ENCODE results near the gene SYCP3. TPM values are rescaled to one million over a fixed set of nuclear protein-coding genes. Genes with fewer than 3 reads are reported as not detected.

SYCP3 gene
- under 1 TPM in 4 of 5 experiments, not detected in 1; 0.35 to 0.87 (median 0.63) TPM for total RNA-seq
- polyA plus RNA-seq, result under 1 TPM in 1 of 2 donors, not detected in 1; 0.23 TPM
- not detected for total RNA-seq

DNA sequence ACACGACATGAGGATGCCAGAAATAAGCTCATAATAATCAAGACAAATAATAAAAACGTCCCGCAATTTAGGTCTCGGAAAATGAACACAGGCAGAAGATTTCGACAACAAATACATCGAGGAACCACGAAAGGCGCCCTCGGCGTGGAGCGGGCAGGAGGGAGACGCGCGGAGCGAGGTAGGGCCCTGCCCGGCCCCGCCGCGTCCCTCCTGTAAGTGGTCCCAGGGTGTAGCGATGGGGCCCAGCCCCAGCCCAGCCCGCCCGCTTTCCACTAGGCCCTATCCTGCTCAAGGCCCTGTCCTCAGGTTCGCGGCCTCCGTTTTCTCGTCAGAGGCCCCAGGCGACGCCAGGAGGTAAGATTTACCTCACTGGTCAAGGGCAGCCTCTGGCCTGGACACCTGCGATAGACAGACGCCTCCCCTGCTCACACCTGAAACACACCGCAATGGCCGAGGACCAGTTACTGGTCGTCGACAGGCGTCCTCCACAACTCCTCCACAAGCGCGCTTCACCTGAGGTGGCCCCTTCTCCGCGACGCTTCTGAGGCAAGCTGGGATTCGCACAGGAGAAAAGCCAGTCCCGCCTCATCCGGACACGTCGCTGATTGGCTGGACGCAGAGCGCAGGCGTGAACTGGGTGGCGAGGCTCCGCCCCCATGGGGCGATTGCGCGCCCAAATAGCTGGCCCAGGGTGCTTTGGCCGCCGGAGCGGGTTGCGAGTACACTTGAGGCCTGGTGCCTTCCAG is at the start of gene SYCP3:
SYCP3 (minus strand) TSS at position 543 of the 746 bp plus-strand sequence. CDS start 1,527 bp downstream, outside the sequence.
- H3K9me3 Mint-ChIP-seq, result no peaks in the 10 kb centered on the region
- Histone ChIP-seq H3K27me3 (ENCODE audit: control insufficient read depth in 2 of 2, insufficient read depth in 2 of 2, low read length in 2 of 2) (no peaks in the 10 kb centered on the region), H3K27ac (ENCODE audit: low read depth, low read length) (no peak within 1 kb of the TSS), H3K9me3 (ENCODE audit: control insufficient read depth in 2 of 3, low read length in 3 of 3) (no peaks in the 10 kb centered on the region), H3K4me3 (ENCODE audit: low read length) (no peak within 1 kb of the TSS), H3K36me3 (ENCODE audit: control insufficient read depth in 2 of 3, insufficient read depth in 3 of 3, low read length in 3 of 3) (peaks cover 0 to 11% (median 5%) of the 10 kb centered on the region in 3 experiments), H3K4me1 (ENCODE audit: control insufficient read depth in 2 of 2, insufficient read depth in 2 of 2, low read length in 2 of 2) (no peaks in the 10 kb centered on the region)
- ATAC-seq (no peak), DNase-seq (no peak)
- intact Hi-C loops (cut with micrococcal nuclease), result no loop called here
- no peak within 1 kb of the TSS for H3K27ac Mint-ChIP-seq
- H3K27me3 Mint-ChIP-seq, result no peaks in the 10 kb centered on the region
- no peak within 1 kb of the TSS for H3K4me3 Mint-ChIP-seq
- ChIA-PET CTCF (no interaction called here), POLR2A (no interaction called here)
- H3K36me3 Mint-ChIP-seq, result peaks cover 0 to 27% (median 5%) of the 10 kb centered on the region in 5 donors
- peaks cover 0 to 8% (median 0%) of the 10 kb centered on the region in 7 donors for H3K4me1 Mint-ChIP-seq

DNA sequence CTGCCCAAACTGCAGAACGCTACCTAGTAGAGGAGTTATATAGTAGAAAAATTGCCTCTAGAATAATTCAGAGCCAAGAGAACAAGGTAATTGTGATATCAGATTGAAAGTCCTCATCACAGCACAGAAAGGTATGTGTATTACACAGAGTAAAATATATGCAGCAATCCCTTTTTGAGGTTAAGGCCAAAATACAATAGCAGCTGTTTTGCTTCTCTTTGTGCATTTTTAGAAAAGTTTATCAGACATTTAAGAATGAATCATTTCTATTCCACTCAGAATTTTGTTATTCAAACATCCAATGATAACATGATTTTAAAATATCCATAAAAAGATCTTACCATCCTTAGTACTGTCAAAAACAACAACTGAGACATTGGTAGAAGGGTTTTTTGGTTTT is 46.4 kb upstream of the SYCP3 start:
- Mint-ChIP-seq H3K27ac (no peak overlapping the region), H3K4me3 (no peak overlapping the region), H3K9me3 (peaks cover 0 to 2% (median 0%) of the 10 kb centered on the region in 11 donors), H3K36me3 (peaks cover 4 to 34% (median 15%) of the 10 kb centered on the region in 5 donors), H3K4me1 (peaks cover 0 to 23% (median 0%) of the 10 kb centered on the region in 7 donors), H3K27me3 (no peaks in the 10 kb centered on the region)
- intact Hi-C loops (cut with micrococcal nuclease), result no loop called here
- no peak for DNase-seq
- peaks cover 0 to 30% (median 5%) of the 10 kb centered on the region in 3 experiments for H3K36me3 ChIP-seq (ENCODE audit: control insufficient read depth in 2 of 3, insufficient read depth in 3 of 3, low read length in 3 of 3)
- ATAC-seq, result no peak
- ChIA-PET POLR2A (no interaction called here), CTCF (no interaction called here)
- H3K4me3 ChIP-seq (ENCODE audit: low read length), result no peak overlapping the region
- H3K4me1 ChIP-seq (ENCODE audit: control insufficient read depth in 2 of 2, insufficient read depth in 2 of 2, low read length in 2 of 2), result no peaks in the 10 kb centered on the region
- no peaks in the 10 kb centered on the region for H3K27me3 ChIP-seq (ENCODE audit: control insufficient read depth in 2 of 2, insufficient read depth in 2 of 2, low read length in 2 of 2)
- H3K9me3 ChIP-seq (ENCODE audit: control insufficient read depth in 2 of 3, low read length in 3 of 3), result no peaks in the 10 kb centered on the region
- no peak overlapping the region for H3K27ac ChIP-seq (ENCODE audit: low read depth, low read length)

DNA sequence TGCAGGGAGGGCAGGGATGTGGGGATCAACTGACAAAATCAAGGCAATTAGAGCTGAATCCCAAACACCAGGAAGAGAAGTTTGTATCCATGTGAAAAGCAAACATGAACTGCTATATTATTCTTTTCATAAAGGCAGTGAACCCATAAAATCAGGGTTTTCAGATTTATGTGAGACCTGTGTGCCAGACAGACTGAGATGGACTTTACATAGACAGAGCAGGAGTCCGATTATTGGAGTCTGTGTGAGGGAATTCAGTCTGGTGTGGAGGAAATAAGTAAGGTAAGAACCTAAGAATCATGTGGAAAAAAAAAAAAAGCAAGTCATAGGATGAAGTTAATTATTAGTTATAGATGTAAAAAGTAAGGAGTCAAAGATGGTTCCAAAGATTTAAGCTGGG is 45.1 kb upstream of the SYCP3 start:
- H3K36me3 Mint-ChIP-seq, result peaks cover 0 to 36% (median 19%) of the 10 kb centered on the region in 5 donors

DNA sequence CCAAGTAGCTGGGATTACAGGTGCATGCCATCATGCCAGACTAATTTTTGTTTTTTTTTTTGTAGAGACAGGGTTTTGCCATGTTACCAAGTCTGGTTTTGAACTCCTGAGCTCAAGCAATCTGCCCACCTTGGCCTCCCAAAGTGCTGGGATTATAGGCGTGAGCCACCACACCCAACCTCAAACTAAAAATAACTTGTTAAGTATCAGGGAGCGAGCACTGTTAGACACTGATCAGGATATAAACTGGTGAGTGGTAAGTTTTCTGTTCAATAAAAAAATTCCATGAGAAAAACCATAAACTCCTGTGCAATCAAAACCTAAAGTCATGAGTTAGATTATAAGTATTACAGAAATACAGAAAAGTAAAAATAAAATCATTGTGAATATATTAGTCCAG is 44.6 kb upstream of the SYCP3 start:
- ChIA-PET CTCF (interaction anchor here (1.2 to 1.4 kb wide), 2 partner anchors 10 to 40 kb away, joined by 3 to 4 read pairs; no protein-coding TSS in a partner anchor), POLR2A (interaction anchor here (0.7 kb wide), 1 partner anchor 8 kb away, joined by 3 read pairs; no protein-coding TSS in a partner anchor)
- Mint-ChIP-seq H3K36me3 (peaks cover 0 to 35% (median 19%) of the 10 kb centered on the region in 5 donors), H3K4me1 (peaks cover 0 to 29% (median 0%) of the 10 kb centered on the region in 7 donors), H3K27me3 (no peaks in the 10 kb centered on the region), H3K9me3 (peaks cover 0 to 2% (median 0%) of the 10 kb centered on the region in 11 donors), H3K27ac (no peak overlapping the region), H3K4me3 (no peak overlapping the region)
- Histone ChIP-seq H3K9me3 (ENCODE audit: control insufficient read depth in 2 of 3, low read length in 3 of 3) (no peaks in the 10 kb centered on the region), H3K27me3 (ENCODE audit: control insufficient read depth in 2 of 2, insufficient read depth in 2 of 2, low read length in 2 of 2) (no peaks in the 10 kb centered on the region), H3K36me3 (ENCODE audit: control insufficient read depth in 2 of 3, insufficient read depth in 3 of 3, low read length in 3 of 3) (peaks cover 3 to 31% (median 5%) of the 10 kb centered on the region in 3 experiments), H3K27ac (ENCODE audit: low read depth, low read length) (no peak overlapping the region), H3K4me1 (ENCODE audit: control insufficient read depth in 2 of 2, insufficient read depth in 2 of 2, low read length in 2 of 2) (no peaks in the 10 kb centered on the region), H3K4me3 (ENCODE audit: low read length) (no peak overlapping the region)
- ATAC-seq (no peak), DNase-seq (no peak)
- intact Hi-C loops (cut with micrococcal nuclease), result no loop called here

More for the DNA sequence above, 45.1 kb upstream of the SYCP3 start:
- H3K4me1 Mint-ChIP-seq, result peaks cover 0 to 26% (median 0%) of the 10 kb centered on the region in 7 donors
- no peak for ATAC-seq
- H3K27me3 Mint-ChIP-seq, result no peaks in the 10 kb centered on the region
- intact Hi-C loops (cut with micrococcal nuclease), result no loop called here
- H3K4me3 ChIP-seq (ENCODE audit: low read length), result no peak overlapping the region
- H3K4me1 ChIP-seq (ENCODE audit: control insufficient read depth in 2 of 2, insufficient read depth in 2 of 2, low read length in 2 of 2), result no peaks in the 10 kb centered on the region
- H3K9me3 ChIP-seq (ENCODE audit: control insufficient read depth in 2 of 3, low read length in 3 of 3), result no peaks in the 10 kb centered on the region
- no peak overlapping the region for H3K27ac Mint-ChIP-seq
- CTCF ChIA-PET, result interaction anchor here (0.6 to 1.4 kb wide), 3 partner anchors 10 to 76 kb away, joined by 3 to 4 read pairs (median 3); no protein-coding TSS in a partner anchor
- POLR2A ChIA-PET, result no interaction called here
- no peaks in the 10 kb centered on the region for H3K27me3 ChIP-seq (ENCODE audit: control insufficient read depth in 2 of 2, insufficient read depth in 2 of 2, low read length in 2 of 2)
- H3K36me3 ChIP-seq (ENCODE audit: control insufficient read depth in 2 of 3, insufficient read depth in 3 of 3, low read length in 3 of 3), result peaks cover 3 to 32% (median 5%) of the 10 kb centered on the region in 3 experiments
- no peak for DNase-seq
- H3K27ac ChIP-seq (ENCODE audit: low read depth, low read length), result no peak overlapping the region
- no peak overlapping the region for H3K4me3 Mint-ChIP-seq
- peaks cover 0 to 2% (median 0%) of the 10 kb centered on the region in 11 donors for H3K9me3 Mint-ChIP-seq

DNA sequence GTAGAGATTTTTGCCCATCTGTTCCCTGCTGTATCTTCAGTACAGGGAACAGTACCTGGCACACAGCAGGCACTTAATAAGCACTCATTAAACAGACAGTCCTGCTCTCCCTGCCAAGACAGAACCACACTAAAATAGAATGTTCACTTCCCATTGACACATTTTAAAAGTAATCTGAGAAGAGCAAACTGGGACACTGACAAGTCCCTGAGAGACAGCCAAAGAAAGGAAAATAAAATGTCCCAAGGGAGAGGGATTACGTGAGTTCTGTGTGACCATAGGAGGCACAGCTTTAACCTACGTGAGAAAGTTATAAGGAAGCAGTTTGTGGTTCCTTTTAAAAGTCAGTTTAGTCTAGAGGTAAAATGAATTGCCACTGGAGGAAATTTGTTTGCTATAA is 43.9 kb upstream of the SYCP3 start:
- H3K4me1 ChIP-seq (ENCODE audit: control insufficient read depth in 2 of 2, insufficient read depth in 2 of 2, low read length in 2 of 2), result no peaks in the 10 kb centered on the region
- Mint-ChIP-seq H3K36me3 (peaks cover 0 to 37% (median 19%) of the 10 kb centered on the region in 5 donors), H3K4me3 (no peak overlapping the region), H3K27ac (peak overlapping the region in 1 of 9 donors; percentile 61), H3K9me3 (peaks cover 0 to 2% (median 0%) of the 10 kb centered on the region in 11 donors), H3K27me3 (no peaks in the 10 kb centered on the region), H3K4me1 (peaks cover 0 to 33% (median 0%) of the 10 kb centered on the region in 7 donors)
- intact Hi-C loops (cut with micrococcal nuclease), result no loop called here
- DNase-seq (no peak), ATAC-seq (no peak)
- ChIA-PET POLR2A (interaction anchor here (0.7 kb wide), 1 partner anchor 9 kb away, joined by 3 read pairs; no protein-coding TSS in a partner anchor), CTCF (interaction anchor here (0.7 to 1.4 kb wide), 2 partner anchors 41 to 60 kb away, joined by 3 to 4 read pairs; no protein-coding TSS in a partner anchor)
- H3K4me3 ChIP-seq (ENCODE audit: low read length), result no peak overlapping the region
- peaks cover 0 to 25% (median 3%) of the 10 kb centered on the region in 3 experiments for H3K36me3 ChIP-seq (ENCODE audit: control insufficient read depth in 2 of 3, insufficient read depth in 3 of 3, low read length in 3 of 3)
- H3K27ac ChIP-seq (ENCODE audit: low read depth, low read length), result no peak overlapping the region
- H3K9me3 ChIP-seq (ENCODE audit: control insufficient read depth in 2 of 3, low read length in 3 of 3), result no peaks in the 10 kb centered on the region
- no peaks in the 10 kb centered on the region for H3K27me3 ChIP-seq (ENCODE audit: control insufficient read depth in 2 of 2, insufficient read depth in 2 of 2, low read length in 2 of 2)

DNA sequence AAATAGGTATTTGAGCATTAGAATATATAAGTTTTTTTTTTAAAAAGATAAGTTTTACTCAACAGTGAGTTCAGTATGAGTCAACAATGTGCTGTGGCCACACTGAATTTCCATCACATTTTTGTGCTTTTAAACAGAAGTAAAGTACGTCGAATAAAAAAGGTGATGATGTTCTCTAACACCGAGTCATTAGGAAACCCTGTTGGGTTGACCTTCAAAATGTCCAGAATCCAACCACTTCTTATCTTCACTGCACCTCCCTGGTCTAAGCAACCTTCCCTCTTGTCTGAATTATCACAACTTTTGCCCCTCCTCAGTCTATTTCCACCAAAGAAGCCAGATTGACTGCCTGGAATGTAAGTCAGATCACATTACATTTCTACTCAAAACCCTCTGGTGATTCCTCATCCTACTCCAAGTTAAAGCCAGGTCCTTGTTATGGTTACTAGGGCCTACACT is 43.0 kb upstream of the SYCP3 start:
- H3K36me3 Mint-ChIP-seq, result peaks cover 2 to 39% (median 19%) of the 10 kb centered on the region in 5 donors
- ATAC-seq (no peak), DNase-seq (no peak)
- intact Hi-C loops (cut with micrococcal nuclease), result no loop called here
- no peaks in the 10 kb centered on the region for H3K9me3 Mint-ChIP-seq
- POLR2A ChIA-PET, result no interaction called here
- peaks cover 0 to 40% (median 0%) of the 10 kb centered on the region in 7 donors for H3K4me1 Mint-ChIP-seq
- Histone ChIP-seq H3K9me3 (ENCODE audit: control insufficient read depth in 2 of 3, low read length in 3 of 3) (no peaks in the 10 kb centered on the region), H3K27me3 (ENCODE audit: control insufficient read depth in 2 of 2, insufficient read depth in 2 of 2, low read length in 2 of 2) (no peaks in the 10 kb centered on the region), H3K36me3 (ENCODE audit: control insufficient read depth in 2 of 3, insufficient read depth in 3 of 3, low read length in 3 of 3) (peaks cover 0 to 25% (median 3%) of the 10 kb centered on the region in 3 experiments), H3K4me3 (ENCODE audit: low read length) (no peak overlapping the region), H3K27ac (ENCODE audit: low read depth, low read length) (no peak overlapping the region), H3K4me1 (ENCODE audit: control insufficient read depth in 2 of 2, insufficient read depth in 2 of 2, low read length in 2 of 2) (no peaks in the 10 kb centered on the region)
- H3K4me3 Mint-ChIP-seq, result no peak overlapping the region
- H3K27me3 Mint-ChIP-seq, result no peaks in the 10 kb centered on the region
- CTCF ChIA-PET, result interaction anchor here (4.0 kb wide), 1 partner anchor 57 kb away, joined by 27 read pairs; no protein-coding TSS in a partner anchor
- H3K27ac Mint-ChIP-seq, result peak overlapping the region in 3 of 9 donors; percentile 11 to 61 (median 29)

Measured in naive thymus-derived CD4-positive, alpha-beta T cell (primary cell).